ENCODE data around the gene YAF2. TPM values are rescaled to one million over a fixed set of nuclear protein-coding genes. Genes with fewer than 3 reads are reported as not detected.
"Not testable (repeated sequence)": the region's sequence is repeated elsewhere in the genome, so short reads cannot be mapped to it uniquely, and the experiment has no call there.

YAF2 gene
- total RNA-seq, 4 donors from 2014 or later = 16.5 to 42.3 (median 25.3) TPM

DNA sequence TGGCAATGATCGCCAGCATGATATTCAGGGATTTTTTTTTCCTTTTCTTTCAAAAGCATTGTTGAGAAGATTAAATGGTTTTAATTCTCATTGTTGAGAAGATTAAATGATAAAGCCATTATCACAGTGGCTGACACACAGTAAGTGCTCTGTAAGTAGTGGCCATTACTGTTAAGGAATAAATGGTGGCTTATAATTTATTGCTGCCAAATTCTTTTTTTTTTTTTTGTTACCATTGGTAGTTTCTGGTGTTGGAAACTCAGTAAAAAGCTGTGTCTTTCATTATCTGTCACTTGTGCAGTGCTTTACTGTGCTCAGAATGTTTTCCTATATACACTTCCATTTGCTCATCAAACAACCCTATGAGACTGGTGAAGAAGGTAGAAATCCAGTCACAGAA is 15.3 kb downstream of the YAF2 start:
- H3K9me3 ChIP-seq = no peaks in the 10 kb centered on the region
- TF ChIP-seq POLR2AphosphoS5 (IDR thresholded peaks at IDR 0.05) = no peak
- TF ChIP-seq, protein P1, sequence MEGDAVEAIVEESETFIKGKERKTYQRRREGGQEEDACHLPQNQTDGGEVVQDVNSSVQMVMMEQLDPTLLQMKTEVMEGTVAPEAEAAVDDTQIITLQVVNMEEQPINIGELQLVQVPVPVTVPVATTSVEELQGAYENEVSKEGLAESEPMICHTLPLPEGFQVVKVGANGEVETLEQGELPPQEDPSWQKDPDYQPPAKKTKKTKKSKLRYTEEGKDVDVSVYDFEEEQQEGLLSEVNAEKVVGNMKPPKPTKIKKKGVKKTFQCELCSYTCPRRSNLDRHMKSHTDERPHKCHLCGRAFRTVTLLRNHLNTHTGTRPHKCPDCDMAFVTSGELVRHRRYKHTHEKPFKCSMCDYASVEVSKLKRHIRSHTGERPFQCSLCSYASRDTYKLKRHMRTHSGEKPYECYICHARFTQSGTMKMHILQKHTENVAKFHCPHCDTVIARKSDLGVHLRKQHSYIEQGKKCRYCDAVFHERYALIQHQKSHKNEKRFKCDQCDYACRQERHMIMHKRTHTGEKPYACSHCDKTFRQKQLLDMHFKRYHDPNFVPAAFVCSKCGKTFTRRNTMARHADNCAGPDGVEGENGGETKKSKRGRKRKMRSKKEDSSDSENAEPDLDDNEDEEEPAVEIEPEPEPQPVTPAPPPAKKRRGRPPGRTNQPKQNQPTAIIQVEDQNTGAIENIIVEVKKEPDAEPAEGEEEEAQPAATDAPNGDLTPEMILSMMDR (IDR thresholded peaks at IDR 0.05) = no peak
- TF ChIP-seq POLR2A (IDR thresholded peaks at IDR 0.05) = no peak
- TF ChIP-seq EP300 (IDR thresholded peaks at IDR 0.05) = no peak
- H3K4me1 ChIP-seq = no peaks in the 10 kb centered on the region
- no peak for ATAC-seq
- H3K4me3 ChIP-seq = no peak overlapping the region
- 89 to 93% methylated on average over 1 of the region's 1 CpG for WGBS, 2 donors (ENCODE audit: low coverage in 1 of 2)
- peaks cover 0 to 6% of the 10 kb centered on the region in 2 donors for H3K36me3 ChIP-seq
- no peak overlapping the region for H3K27ac ChIP-seq
- no peaks in the 10 kb centered on the region for H3K27me3 ChIP-seq

GRCh38 chr12:42221726-42222125 is 16.3 kb downstream of the YAF2 start:
- no peak for TF ChIP-seq POLR2A (IDR thresholded peaks at IDR 0.05)
- 81 to 93% methylated on average over 2 of the region's 2 CpGs for WGBS, 2 donors (ENCODE audit: low coverage in 1 of 2)
- ATAC-seq = no peak
- Histone ChIP-seq H3K9me3 (no peaks in the 10 kb centered on the region), H3K27me3 (no peaks in the 10 kb centered on the region), H3K4me3 (no peak overlapping the region), H3K36me3 (peaks cover 0 to 6% of the 10 kb centered on the region in 2 donors), H3K4me1 (no peaks in the 10 kb centered on the region), H3K27ac (no peak overlapping the region)

GRCh38 chr12:42217656-42218055 is 20.4 kb downstream of the YAF2 start:
- H3K4me3 ChIP-seq = no peak overlapping the region
- no peak overlapping the region for H3K27ac ChIP-seq
- no peaks in the 10 kb centered on the region for H3K36me3 ChIP-seq
- TF ChIP-seq EP300 (IDR thresholded peaks at IDR 0.05) (no peak), POLR2A (IDR thresholded peaks at IDR 0.05) (no peak), POLR2AphosphoS5 (IDR thresholded peaks at IDR 0.05) (no peak)
- TF ChIP-seq, protein P1 (IDR thresholded peaks at IDR 0.05) = no peak
- H3K27me3 ChIP-seq = no peaks in the 10 kb centered on the region
- no peak for ATAC-seq
- H3K9me3 ChIP-seq = no peaks in the 10 kb centered on the region
- H3K4me1 ChIP-seq = peaks cover 0 to 13% (median 7%) of the 10 kb centered on the region in 3 donors

DNA sequence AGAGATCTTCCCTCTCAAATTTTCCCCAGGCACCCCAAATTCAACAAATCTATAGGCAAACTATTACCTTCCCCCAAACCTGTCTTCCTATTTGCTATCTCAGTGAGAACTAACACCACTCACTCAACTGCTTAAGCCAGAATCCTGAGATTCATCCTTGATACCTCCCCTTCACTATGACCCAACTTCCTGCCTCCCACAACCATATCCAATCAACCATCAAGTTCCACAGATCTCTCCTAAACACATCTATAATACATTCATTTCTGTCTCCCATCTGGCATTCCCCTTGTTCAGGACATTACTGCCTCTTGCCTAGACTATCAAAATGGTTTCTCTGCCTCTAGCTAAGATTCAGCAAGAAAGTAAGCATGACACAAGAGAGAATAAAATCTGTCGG is 21.3 kb downstream of the YAF2 start:
- Histone ChIP-seq H3K36me3 (no peaks in the 10 kb centered on the region), H3K4me3 (no peak overlapping the region), H3K27me3 (no peaks in the 10 kb centered on the region), H3K4me1 (peaks cover 0 to 13% (median 7%) of the 10 kb centered on the region in 3 donors), H3K9me3 (no peaks in the 10 kb centered on the region), H3K27ac (no peak overlapping the region)
- ATAC-seq = no peak
- TF ChIP-seq, protein P1 (IDR thresholded peaks at IDR 0.05) = no peak
- TF ChIP-seq POLR2AphosphoS5 (IDR thresholded peaks at IDR 0.05) = no peak
- TF ChIP-seq EP300 (IDR thresholded peaks at IDR 0.05) = no peak
- TF ChIP-seq POLR2A (IDR thresholded peaks at IDR 0.05) = no peak
- WGBS, 2 donors (ENCODE audit: low coverage in 1 of 2) = 72 to 73% methylated on average over 1 of the region's 1 CpG

DNA sequence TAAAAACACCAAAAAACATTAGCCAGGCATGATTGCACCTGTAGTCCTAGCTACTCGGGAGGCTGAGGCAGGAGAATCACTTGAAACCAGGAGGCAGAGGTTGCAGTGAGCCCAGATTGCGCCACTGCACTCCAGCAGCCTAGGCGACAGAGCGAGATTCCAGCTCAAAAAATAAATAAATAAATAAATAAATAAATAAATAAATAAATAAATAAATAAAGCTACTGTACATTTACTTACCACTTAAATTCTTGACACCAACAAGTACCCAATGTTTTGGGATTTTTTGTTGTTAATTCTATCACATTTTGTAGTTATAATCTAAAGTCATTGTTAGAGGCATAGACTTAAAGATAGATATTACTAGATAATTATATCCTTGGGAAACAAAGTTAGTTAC is 22.3 kb downstream of the YAF2 start:
- not testable (repeated sequence) for H3K36me3 ChIP-seq, H3K9me3 ChIP-seq, H3K4me3 ChIP-seq, H3K27ac ChIP-seq, ATAC-seq, H3K27me3 ChIP-seq
- WGBS, 2 donors (ENCODE audit: low coverage in 1 of 2) = 100% methylated on average over 1 to 4 of the region's 4 CpGs
- peaks cover 0 to 13% (median 7%) of the 10 kb centered on the region in 3 donors for H3K4me1 ChIP-seq

GRCh38 chr12:42213954-42214426 is 24.1 kb downstream of the YAF2 start:
- no peaks in the 10 kb centered on the region for H3K27me3 ChIP-seq
- 34 to 51% methylated on average over 2 of the region's 2 CpGs for WGBS, 2 donors (ENCODE audit: low coverage in 1 of 2)
- ATAC-seq = peak; percentile 57
- no peak overlapping the region for H3K4me3 ChIP-seq
- peaks cover 0 to 13% (median 7%) of the 10 kb centered on the region in 3 donors for H3K4me1 ChIP-seq
- no peaks in the 10 kb centered on the region for H3K9me3 ChIP-seq
- no peak overlapping the region for H3K27ac ChIP-seq
- H3K36me3 ChIP-seq = peaks cover 0 to 15% of the 10 kb centered on the region in 2 donors
- no peak for TF ChIP-seq POLR2A (IDR thresholded peaks at IDR 0.05)
